GM21737 (cell line): ENCODE data around the gene MAGEB4.

Experiments
- ATAC-seq: cut with Tn5 transposase; IDR thresholded peaks from one replicate; pipeline ENCODE4 v1.9.1; 2021; ENCODE audit warnings: mild to moderate bottlenecking, moderate library complexity; ENCODE audit not compliant: unreplicated experiment

Gene MAGEB4

DNA sequence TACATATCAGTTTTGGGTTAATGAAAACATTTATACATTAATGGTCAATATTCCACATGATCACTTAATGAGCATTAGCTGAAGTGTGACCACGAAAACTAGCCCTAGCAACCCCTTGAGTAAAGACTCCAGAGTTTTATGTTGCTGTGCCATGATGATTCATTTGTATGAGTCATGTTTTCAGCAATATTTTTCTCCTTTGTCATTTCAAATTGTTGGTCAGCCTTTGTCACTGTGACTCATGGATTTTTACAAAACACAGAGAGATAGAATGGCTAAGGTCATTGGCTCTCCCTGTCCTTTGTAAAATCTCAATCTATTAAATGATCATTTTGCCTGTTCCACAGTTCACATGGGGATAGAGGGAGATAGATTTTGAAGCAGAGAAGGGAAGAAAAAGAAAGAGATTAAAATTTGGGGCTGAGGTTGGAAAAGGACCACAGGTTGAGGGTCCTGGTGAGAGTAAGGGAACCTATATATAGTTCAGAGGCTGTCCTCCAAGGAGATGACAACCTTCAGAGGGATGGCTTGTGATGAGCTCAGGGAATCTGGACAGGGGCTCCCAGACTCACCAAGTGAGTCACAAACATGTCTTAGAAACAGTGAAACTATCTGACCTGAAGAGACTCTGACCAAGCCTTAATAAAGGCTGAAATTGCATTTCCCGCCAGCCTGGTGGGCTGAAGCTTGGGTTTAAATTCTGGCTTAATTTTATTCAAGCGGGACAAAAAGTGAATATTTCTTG is 41.8 kb downstream of the MAGEB4 start:
- ATAC-seq, result no peak
